HG02840 (cell line): Measurements from ENCODE around the gene SBF2.
A peak's percentile ranks its signal among the peaks of the same experiment; 100 is the strongest.

Source experiments
- ATAC-seq: cut with Tn5 transposase; IDR thresholded peaks from one replicate; pipeline ENCODE4 v1.9.1; 2021; ENCODE audit warnings: mild to moderate bottlenecking, moderate library complexity, moderate number of reproducible peaks; ENCODE audit not compliant: unreplicated experiment, low FRiP score

SBF2 gene

DNA sequence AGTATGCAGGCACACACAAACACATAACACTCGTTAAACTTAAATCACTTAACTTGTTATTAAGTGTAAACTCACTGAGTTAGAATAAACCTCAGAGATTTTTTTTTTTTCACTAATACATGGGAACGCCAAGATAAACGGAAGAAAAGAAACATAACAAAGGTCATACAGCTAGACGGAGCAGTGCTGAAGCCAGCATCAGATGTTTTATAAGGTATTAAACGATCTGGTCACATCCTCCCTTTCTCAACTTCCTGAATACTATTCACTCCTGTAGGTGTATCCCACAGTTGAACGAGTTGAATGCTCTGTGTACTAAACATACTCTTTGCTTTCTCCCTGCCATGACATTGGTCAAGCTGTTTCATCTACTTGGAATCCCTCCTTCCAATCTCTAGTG is 418.2 kb downstream of the SBF2 start:
- ATAC-seq: no peak

DNA sequence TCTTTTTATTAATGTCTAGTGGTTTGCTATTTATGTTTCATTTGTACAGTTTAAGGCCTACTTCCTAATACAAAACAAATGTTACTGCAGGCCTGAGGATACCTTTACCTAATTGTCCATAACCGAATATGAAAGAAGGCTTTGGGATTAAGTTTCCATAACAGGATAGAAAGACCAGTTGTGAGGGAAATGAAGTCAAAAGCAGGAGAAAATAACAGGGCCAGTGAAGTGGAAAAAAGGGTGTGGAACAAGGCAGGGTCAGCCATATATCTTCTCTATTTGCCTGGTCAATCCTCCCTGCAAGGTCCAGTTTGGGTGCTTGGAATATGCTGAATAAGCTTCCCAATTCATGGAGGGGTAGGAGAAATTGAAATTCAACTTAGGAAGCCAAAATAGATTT is 418.6 kb downstream of the SBF2 start:
- no peak for ATAC-seq

DNA sequence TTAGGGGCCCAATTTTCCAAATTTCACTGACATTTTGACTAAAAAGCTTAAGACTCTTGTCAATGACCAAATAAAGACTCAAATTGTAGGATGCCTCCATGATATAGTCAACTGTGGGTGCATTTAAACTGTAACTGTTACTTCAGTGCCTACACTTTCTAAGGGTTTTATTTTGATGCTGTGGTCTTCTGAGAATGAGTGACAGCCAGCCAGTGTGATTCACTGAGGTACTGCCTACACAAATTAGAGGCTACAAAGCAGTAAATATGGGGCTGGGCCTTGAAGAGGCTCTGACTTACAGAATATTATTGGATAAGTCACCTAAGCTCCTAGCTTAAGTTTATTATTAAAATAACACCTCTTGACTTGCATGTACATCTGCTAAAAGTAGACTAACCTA is 419.6 kb downstream of the SBF2 start:
- ATAC-seq: no peak

DNA sequence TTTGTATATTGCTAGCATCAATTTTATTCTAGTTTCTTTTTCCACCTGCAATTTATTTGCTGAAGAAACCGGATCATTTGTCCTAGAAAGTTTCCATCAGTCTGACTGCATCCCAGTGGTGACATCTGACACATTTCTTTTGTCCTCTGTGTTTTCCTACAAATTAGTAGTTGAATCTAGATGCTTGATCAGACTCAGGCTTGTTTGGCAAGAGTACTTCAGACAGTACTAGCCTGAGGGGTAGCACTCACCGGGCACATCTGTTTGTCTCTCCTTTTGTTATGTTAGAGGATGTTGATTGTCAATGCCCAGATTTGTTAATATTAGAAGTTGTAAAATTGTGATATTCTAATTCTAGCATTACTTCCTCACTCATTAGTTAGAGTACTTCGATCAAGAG is 425.4 kb downstream of the SBF2 start:
- no peak for ATAC-seq

DNA sequence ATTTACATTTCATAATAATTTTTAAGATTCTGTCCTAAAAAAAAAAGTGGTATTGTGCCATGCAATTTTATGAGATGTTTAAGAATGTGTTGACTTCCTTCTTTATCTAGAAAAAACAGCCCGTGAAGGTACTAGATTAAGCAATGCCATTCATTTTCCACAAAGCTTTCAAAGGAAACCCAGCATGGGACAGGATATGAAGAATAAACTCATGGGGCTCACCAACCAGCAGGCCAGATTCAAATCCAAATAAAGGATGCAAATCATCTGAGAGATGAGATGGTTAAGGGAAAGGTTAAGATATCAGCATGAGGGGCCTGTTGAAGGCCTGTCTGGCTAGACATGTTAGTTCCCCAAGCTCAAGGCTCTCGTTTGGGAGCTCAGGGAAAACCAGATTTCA is 431.0 kb downstream of the SBF2 start:
- no peak for ATAC-seq

DNA sequence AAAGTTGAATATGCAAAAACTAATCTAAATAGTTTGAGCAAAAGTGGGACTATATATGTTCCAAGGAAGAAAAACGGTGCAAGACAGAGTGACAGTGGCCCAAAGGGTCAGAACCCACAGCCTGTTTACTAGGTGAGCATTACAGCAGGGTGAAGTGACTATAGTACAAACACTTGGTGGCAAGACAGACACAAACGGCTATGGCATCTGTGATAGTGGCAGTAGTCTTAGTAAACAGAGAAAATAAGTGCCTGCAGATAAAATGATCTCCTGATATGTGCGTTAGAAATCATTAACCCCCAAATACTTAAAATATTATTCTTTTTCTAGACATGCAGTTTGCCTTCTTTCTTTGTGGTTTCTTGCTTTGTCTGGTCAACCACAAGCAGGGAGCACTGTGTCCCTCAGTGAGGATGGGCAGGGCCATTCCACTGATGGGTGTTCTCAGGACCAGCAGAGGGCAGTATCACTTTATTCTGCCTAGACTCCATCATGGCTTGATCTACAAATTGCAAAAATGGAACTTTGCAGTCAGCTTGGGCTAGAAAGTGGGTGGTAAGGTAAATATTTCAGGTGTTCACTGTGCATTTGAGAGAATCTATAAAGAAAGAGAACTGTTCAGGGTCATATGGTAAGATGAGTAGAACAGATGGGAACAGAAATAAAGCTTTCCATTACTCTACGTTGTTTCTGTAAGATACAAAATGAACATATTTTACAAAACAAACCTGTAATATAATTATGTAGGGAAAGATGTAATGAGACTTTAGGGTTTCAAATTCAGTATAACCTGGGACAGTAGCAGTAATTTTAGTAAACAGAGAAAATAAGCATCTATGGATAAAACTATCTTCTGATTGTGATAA is 431.9 kb downstream of the SBF2 start:
- ATAC-seq: peak; percentile 83

DNA sequence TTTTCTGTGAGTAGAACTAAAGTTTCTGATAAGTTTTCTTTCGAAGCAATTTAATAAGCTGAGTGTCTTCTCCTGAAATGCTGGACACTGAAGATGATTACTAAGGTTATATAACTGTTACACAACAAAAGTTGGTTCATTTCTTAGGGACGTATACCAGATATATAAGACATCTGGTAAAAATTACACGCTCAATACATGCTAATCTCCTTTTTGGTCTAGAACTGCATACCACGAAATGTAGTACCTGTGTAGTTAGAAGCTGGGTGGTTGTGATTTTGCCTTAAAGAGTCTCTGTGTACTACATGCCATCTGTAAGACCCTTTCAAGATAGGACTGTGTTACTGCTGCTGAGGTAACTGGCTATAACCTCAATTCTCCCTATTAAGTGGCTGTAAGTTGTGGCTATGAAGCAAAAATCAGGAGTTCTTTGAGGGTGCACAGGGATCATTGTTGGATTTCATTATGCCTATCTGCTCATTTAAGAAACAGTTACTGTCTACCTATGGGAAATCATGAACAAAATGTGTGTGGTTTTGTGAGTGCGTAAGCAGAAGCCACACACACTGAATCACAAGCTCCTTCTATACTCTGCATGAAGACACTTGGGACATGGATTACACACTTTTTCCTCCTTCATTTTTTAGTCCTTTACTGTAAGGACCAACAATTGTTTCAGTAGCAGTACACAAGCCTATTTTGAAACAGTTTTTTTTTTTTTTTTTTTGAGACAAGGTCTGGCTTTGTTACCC is 434.3 kb downstream of the SBF2 start:
- no peak for ATAC-seq

DNA sequence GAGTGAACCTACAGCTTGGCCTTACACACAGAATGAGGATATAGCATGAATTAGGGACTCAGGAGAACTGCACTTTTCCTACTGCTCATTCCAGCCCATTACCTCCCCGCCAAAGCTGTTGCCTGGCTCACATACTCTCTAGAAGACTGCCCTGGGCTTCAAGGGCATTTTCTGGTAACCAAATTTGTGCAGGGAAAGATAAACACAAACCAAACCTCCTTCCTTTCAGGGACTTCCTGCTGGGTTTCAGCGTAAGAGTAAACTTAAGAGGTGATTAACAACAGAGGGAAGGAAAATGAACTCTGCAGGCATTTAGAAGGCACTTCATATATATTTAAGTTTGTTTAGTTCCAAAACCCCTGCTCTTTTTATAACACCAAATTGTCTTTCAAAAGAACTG is 435.2 kb downstream of the SBF2 start:
- no peak for ATAC-seq

DNA sequence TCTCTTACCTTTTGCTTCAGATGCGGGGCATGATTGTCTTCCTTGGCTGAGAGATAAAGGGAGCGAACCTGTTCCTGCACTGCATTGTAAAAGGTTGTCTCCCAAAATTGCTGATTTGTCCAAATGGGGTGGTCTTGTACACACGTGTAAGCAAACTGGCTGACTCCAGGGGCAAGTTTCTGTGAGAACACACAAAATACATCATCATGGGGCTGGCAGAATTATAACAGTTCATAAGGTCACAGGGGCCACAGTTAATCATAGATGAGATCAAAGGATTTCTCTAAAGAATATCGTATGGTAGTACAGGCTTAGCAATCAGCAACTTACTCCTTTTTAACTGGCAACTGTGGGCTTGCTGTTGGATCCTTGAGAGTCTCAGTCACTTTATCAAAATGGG is 435.8 kb downstream of the SBF2 start:
- ATAC-seq: no peak

DNA sequence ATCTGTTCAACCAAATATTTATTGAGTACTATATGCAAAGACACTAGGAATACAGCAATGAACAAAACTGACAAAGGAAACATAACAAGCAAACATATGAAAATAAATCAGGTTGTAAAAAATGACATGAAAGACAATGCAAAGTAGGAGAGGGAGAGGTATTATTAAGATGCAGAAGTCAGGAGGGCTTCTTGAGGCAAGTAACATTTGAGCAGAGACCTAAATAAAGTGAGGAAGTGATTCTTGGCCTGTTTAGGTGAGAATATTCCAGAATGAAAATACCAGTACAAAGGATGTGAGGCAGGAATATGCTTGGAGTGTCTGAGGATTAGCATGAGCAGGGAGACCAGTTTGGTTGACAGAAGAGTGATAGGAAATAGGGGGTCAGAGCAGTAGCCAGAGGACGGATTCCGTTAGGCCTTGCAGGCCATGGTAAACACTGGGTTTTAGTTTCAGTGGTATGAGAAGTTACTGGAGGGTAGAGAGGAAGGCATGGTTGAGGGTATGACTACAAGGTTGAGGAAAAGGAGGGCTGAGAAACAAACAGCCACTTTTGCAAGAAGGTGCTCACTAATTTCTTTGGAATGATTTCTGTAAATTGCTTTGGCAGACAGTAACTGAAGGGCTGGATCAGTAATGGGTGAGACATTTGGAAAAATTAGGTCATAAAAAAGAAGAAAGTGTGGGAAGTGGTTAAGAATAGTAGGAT is 438.3 kb downstream of the SBF2 start:
- ATAC-seq: no peak

DNA sequence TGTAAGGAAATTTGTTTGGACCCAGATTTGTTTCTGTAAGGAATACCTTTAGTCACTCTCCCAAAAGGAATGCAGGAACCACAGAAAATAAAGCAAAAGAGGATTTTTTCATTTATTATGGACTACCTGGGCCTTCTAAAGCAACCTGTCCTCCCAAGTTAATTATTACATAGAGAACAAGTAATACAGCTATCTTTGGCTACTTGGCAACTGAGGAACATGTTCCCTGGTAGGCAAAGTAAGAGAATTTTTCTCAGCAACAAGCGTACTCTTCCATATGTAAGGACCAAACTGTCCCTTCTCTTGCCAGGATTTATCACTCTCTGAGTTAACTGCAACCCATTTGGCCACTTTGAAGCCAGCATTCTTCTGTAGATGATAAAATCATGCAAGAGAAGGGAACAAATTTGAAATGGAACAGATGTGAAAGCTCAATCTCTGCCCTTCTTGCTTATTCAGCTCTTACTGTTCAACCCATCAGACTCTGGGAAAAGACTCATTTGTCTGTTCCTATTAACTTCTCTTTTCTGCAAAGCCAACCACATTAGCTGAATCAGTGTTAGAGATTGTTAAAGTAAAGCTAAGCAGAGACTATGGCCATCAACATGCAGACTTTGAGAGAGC is 440.0 kb downstream of the SBF2 start:
- ATAC-seq: no peak

DNA sequence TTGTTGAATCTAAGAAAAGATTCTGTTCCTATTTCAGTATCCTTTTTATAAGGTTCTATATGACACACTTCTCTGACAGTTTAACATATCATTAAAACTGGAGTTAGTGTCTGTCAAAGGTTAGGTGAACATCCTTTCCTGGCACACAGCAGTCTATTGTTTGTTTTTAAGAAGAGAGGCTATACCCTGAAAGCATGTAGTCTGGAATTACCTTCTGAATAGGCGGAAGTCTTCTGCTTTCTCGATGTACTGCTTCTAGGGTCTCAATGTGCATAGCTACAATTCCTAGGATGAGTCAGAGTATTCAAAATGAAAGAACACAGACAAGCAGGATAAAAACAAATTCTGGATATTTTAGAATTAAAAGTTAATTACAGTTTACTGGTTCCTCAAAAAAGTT is 441.6 kb downstream of the SBF2 start:
- no peak for ATAC-seq

DNA sequence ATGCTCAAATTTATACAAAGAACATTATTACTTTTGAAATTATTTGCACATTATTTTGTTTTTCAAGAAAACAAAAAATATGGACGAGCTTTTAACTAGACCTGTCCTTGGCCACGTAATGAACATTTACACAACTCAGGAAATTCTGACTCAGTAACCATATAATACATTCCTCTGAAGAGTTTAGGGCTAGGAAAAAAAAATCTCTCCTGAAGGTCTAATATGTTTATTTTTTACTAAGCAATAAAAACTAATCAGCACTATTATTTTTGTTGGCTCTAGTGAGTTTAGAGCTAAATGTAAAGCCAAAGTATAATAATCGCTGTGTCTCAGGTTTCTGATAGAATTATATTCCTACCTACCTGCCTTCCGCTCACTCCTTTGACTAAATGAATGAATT is 442.7 kb downstream of the SBF2 start:
- ATAC-seq: no peak

DNA sequence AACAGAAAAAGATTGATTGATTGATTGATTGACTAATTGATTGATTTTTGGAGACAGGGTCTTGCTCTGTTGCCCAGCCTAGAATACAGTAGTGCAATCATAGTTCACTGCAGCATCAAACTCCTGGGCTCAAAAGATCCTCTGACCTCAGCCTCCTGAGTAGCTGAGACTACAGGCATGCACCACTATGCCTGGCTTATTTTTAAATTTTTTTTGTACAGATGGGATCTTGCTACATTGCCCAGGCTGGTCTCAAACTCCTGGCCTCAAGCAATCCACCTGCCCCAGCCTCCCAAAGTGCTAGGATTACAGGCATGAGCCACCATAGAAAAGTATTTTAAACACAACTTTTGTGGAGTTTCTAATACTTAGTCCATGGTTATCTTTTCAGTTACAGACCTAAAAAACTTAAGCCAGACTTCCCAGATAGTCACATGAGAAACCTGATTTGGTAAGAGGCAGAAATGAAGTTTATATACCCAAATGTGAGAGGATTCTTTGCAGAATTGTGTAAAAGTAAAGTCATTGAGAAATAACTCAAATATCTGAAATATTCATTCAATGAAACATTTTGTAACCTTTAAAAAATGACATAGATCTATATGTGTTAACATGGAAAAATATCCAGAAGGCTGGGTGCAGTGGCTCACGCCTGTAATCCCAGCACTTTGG is 443.7 kb downstream of the SBF2 start:
- ATAC-seq: no peak

DNA sequence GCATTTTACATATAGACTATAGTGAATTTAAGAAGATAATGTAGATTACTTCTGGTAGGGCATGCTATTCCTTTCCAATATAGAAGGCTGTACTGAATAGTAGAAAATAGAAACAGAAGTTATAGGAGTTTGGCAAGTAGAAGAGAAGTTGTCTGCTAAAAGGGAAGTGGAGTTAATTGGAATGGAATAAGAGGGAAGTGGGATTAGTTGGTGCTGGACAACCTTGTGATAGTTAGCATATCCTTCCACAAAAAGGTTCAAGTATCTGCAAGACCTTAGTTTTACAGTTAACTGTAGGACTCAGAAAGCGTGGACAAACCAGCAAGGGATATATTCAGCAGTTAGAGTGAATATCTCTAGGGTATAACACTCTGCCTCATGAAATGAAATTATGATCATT is 444.6 kb downstream of the SBF2 start:
- no peak for ATAC-seq

DNA sequence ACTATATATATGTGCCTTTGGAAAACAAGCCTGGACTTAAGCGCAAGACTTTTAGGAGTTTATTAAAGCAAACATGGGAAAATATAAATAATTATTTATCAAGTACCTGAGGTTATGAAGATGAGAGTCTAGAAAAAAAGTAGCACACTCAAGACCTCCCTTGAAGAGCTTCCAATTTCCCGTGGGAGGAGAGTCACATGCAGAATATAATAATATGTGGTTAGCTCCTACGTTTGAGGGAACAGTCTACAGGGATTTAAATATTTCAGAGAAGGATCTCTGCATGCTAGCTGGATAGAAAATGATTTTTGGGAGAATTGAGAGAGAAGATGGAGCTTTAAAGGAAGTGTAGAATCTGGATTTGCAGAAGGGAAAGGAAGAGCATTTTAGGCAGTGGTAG is 446.4 kb downstream of the SBF2 start:
- ATAC-seq: no peak

DNA sequence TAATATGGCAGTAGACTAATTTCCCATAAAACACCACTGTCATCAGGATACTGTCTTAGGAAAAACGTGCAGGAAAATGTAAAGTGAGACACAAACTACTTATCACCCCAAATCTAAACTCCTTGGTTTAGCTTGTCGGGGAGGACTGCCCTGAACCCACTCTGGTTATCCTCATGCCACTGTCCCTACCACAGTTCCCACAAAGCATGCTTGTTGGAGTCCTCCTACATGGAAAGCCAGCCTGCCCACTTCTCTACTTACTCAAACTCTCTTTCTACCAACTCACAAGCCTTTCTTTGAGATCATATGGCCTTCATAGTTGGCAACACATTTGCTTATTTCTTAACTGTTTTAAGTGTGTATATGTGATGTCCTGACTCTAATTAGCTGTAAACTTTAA is 451.1 kb downstream of the SBF2 start:
- no peak for ATAC-seq

DNA sequence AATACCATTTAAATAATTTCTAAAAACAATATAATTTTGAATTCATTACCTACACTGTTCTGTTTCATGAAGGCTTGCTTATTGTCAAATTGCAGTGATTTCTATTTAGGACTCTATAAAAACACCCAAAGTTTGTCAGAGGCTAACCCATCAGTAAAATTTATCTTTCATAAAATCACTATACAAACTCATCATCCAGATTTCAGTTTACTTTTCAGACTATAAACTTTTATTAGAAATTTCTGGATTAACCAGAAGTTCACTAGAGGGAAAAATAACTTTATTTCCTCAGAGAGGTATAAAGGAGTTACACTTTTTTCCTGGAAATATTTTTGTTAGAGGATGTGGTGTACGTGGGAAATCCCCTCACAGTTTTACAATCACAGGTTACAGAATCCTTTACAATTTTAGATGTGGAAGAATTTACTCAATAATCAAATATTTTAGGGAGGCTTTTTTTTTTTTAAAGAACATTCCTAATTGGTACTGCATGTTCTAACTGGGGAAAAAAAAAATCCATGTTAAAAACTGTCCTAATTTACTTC is 453.5 kb downstream of the SBF2 start:
- no peak for ATAC-seq

DNA sequence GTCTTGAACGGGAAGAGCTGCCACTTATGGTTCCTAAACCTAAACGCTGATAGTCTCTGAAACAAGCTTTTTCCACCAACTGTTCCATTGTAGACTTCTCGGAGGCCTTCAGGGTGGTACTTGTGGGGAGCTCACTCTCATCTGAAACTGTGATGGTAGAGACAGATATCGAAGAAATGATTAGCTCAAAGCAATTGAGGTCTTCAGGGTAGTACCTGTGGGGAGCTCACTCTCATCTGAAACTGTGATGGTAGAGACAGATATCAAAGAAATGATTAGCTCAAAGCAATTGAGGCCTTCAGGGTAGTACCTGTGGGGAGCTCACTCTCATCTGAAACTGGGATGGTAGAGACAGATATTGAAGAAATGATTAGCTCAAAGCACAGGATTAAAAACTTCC is 454.5 kb downstream of the SBF2 start:
- ATAC-seq: no peak

DNA sequence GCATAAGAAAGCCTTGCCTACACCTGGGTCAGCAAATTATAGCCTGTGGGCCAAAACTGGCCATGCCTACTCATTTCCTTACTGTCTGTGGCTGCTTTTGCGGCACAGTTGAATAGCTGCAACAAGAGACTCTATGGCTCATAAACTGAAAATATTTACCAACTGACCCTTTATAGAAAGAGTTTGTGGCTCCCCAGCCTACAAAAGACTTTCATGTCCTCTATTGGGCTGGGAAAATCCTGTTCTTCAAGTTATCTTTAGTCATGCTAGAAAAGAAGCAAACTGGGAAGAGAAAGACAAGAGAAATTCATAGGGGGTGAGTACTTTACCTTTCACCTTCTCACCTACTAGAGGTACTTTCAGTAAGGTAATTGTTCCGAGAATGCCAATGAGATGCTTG is 455.1 kb downstream of the SBF2 start:
- ATAC-seq: peak; percentile 77
